ENCODE data around the gene CAST.

Gene CAST, protein sequence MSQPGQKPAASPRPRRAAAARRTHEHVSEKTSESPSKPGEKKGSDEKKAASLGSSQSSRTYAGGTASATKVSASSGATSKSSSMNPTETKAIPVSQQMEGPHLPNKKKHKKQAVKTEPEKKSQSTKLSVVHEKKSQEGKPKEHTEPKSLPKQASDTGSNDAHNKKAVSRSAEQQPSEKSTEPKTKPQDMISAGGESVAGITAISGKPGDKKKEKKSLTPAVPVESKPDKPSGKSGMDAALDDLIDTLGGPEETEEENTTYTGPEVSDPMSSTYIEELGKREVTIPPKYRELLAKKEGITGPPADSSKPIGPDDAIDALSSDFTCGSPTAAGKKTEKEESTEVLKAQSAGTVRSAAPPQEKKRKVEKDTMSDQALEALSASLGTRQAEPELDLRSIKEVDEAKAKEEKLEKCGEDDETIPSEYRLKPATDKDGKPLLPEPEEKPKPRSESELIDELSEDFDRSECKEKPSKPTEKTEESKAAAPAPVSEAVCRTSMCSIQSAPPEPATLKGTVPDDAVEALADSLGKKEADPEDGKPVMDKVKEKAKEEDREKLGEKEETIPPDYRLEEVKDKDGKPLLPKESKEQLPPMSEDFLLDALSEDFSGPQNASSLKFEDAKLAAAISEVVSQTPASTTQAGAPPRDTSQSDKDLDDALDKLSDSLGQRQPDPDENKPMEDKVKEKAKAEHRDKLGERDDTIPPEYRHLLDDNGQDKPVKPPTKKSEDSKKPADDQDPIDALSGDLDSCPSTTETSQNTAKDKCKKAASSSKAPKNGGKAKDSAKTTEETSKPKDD

DNA sequence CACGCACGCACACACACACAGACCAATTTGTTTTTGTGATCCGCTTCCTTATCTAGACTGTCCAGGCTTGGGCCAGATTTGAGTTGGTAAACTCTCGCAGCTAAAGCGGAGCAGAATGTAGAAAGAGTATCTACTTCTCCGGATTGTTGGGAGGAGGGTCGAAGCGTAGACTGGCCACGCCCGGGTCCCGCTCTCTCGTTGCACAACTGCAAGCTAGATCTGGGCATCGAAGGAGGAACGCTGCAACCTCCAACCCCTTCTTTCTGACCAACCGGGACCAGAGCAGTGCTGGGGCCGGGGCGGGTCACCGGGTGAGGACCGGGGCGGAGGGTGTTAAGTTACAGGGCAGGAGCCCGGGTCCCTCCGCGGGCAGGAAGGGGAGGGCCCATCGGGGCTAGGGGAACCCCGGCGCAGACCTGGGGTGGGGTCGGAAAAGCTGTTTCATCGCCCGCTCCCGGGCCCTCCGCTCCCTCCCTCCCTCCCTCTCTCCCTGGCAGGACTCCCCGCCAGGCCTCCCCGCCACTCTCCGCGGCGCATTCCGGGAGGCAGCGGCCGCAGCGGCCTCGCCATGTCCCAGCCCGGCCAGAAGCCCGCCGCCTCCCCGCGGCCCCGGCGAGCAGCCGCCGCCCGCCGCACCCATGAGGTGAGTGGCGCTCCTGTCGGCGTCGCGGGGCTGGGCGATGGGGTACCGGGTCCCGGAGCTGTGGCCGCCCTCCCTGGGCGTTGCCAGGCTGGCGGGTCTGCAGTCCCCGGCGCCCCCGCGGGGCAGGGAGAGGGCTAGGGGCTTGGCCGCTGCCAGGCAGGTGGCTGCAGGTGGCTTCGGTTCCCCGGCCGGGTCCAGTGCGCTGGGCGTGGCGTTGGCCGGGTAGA is at the start of gene CAST:
CAST (plus strand) TSS at position 522 of the 870 bp plus-strand sequence; CDS start at position 569, 47 bp downstream.
- H3K27me3 ChIP-seq (ENCODE audit: insufficient read depth, low read length), result no peaks in the 10 kb centered on the region
- peak within 1 kb of the TSS; percentile 96 for H2AFZ ChIP-seq (ENCODE audit: low read length)
- no peaks in the 10 kb centered on the region for H3K36me3 ChIP-seq (ENCODE audit: insufficient read depth, low read length)
- peak within 1 kb of the TSS; percentile 76 for H3K4me3 ChIP-seq (ENCODE audit: low read depth, low read length, poor library complexity, severe bottlenecking)
- H3K4me2 ChIP-seq (ENCODE audit: low read length), result peak within 1 kb of the TSS; percentile 97
- H3K27ac ChIP-seq (ENCODE audit: low read depth, low read length, poor library complexity, severe bottlenecking), result peak within 1 kb of the TSS; percentile 92
- H3K9ac ChIP-seq (ENCODE audit: low read length), result peak within 1 kb of the TSS; percentile 92
- TF ChIP-seq EZH2 (IDR thresholded peaks at IDR 0.05; ENCODE audit: borderline replicate concordance, low read length), result no peak
- TF ChIP-seq, protein P1, sequence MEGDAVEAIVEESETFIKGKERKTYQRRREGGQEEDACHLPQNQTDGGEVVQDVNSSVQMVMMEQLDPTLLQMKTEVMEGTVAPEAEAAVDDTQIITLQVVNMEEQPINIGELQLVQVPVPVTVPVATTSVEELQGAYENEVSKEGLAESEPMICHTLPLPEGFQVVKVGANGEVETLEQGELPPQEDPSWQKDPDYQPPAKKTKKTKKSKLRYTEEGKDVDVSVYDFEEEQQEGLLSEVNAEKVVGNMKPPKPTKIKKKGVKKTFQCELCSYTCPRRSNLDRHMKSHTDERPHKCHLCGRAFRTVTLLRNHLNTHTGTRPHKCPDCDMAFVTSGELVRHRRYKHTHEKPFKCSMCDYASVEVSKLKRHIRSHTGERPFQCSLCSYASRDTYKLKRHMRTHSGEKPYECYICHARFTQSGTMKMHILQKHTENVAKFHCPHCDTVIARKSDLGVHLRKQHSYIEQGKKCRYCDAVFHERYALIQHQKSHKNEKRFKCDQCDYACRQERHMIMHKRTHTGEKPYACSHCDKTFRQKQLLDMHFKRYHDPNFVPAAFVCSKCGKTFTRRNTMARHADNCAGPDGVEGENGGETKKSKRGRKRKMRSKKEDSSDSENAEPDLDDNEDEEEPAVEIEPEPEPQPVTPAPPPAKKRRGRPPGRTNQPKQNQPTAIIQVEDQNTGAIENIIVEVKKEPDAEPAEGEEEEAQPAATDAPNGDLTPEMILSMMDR (IDR thresholded peaks at IDR 0.05; ENCODE audit: low read length), result no peak
- H4K20me1 ChIP-seq (ENCODE audit: insufficient read depth, low read length), result no peaks in the 10 kb centered on the region
- peaks cover 4% of the 10 kb centered on the region; the same call in 1 of the 2 replicates for H3F3A ChIP-seq (ENCODE audit: insufficient read depth, low read length)
- H3K79me2 ChIP-seq (ENCODE audit: insufficient read depth, low read length), result peaks cover 6% of the 10 kb centered on the region
- no peaks in the 10 kb centered on the region for H3K9me3 ChIP-seq (ENCODE audit: low read length)
- peaks cover 28% of the 10 kb centered on the region for H3K4me1 ChIP-seq (ENCODE audit: insufficient read depth, low read length, severe bottlenecking)
- H3K9me2 ChIP-seq (ENCODE audit: low read depth, low read length), result no peaks in the 10 kb centered on the region

DNA sequence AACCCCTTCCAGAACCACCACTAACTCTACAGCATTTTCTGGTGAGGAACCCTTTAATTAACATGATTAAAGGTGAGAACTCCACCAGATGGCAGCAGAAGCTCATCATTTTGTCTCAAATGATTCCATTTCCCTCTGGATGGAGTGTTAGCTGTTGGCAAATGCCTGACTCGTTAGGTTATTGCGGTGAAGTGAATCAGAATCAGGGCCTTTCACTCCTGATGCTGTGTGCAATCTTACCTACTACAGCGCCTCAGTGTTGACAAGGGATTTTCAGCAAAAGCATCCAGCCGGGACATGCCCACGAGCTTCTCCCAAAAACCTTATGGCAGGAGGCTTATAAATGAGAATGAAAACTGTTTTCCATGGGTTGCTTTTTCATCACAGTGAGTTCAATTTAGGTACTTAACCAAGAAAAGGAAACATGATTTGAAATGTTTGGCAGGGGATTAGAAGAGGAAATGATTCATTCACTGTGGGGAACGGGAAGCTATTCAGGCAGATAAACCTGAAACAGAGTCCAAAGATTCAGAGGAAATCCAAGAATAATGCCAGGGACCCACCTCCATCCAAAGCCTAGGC is 48.0 kb upstream of the CAST start:
- Histone ChIP-seq H3K79me2 (ENCODE audit: insufficient read depth, low read length) (no peaks in the 10 kb centered on the region), H3K9ac (ENCODE audit: low read length) (no peak overlapping the region), H3K9me3 (ENCODE audit: low read length) (no peaks in the 10 kb centered on the region), H3K36me3 (ENCODE audit: insufficient read depth, low read length) (no peaks in the 10 kb centered on the region), H2AFZ (ENCODE audit: low read length) (no peak overlapping the region), H3K4me3 (ENCODE audit: low read depth, low read length, poor library complexity, severe bottlenecking) (no peak overlapping the region), H3K4me1 (ENCODE audit: insufficient read depth, low read length, severe bottlenecking) (no peaks in the 10 kb centered on the region), H3K9me2 (ENCODE audit: low read depth, low read length) (no peaks in the 10 kb centered on the region), H3K27me3 (ENCODE audit: insufficient read depth, low read length) (peaks cover 7% of the 10 kb centered on the region; the same call in 1 of the 2 replicates), H3K27ac (ENCODE audit: low read depth, low read length, poor library complexity, severe bottlenecking) (no peak overlapping the region), H3F3A (ENCODE audit: insufficient read depth, low read length) (no peaks in the 10 kb centered on the region), H4K20me1 (ENCODE audit: insufficient read depth, low read length) (no peaks in the 10 kb centered on the region), H3K4me2 (ENCODE audit: low read length) (no peak overlapping the region)
- no peak for TF ChIP-seq EZH2 (IDR thresholded peaks at IDR 0.05; ENCODE audit: borderline replicate concordance, low read length)
- TF ChIP-seq, protein P1 (IDR thresholded peaks at IDR 0.05; ENCODE audit: low read length), result peak; percentile 75

DNA sequence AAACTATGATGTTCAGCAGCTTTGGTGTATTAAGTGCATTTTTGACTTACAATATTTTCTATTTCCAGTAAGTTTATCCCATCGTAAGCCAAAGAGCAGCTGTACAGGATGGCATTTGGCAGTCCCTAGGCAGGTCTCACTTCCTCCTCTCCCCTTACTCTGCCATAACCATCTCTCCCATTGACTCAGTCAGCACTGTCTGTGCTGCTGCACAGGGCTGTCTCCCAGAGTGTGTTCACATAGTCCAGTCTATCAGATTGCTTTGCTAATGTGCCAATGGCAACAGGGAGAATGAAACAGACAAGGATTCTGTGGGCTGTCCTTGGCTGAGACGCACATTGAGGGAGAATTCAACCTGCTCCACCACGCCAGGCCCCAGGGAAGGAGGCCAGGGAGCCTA is 47.0 kb upstream of the CAST start:
- Histone ChIP-seq H3K27ac (ENCODE audit: low read depth, low read length, poor library complexity, severe bottlenecking) (no peak overlapping the region), H4K20me1 (ENCODE audit: insufficient read depth, low read length) (no peaks in the 10 kb centered on the region), H3K9me3 (ENCODE audit: low read length) (no peaks in the 10 kb centered on the region), H3K79me2 (ENCODE audit: insufficient read depth, low read length) (no peaks in the 10 kb centered on the region), H3F3A (ENCODE audit: insufficient read depth, low read length) (no peaks in the 10 kb centered on the region), H3K36me3 (ENCODE audit: insufficient read depth, low read length) (no peaks in the 10 kb centered on the region), H2AFZ (ENCODE audit: low read length) (no peak overlapping the region), H3K4me2 (ENCODE audit: low read length) (no peak overlapping the region), H3K27me3 (ENCODE audit: insufficient read depth, low read length) (peaks cover 2% of the 10 kb centered on the region; the same call in 1 of the 2 replicates), H3K4me3 (ENCODE audit: low read depth, low read length, poor library complexity, severe bottlenecking) (no peak overlapping the region), H3K9ac (ENCODE audit: low read length) (no peak overlapping the region), H3K4me1 (ENCODE audit: insufficient read depth, low read length, severe bottlenecking) (no peaks in the 10 kb centered on the region), H3K9me2 (ENCODE audit: low read depth, low read length) (no peaks in the 10 kb centered on the region)
- TF ChIP-seq, protein P1 (IDR thresholded peaks at IDR 0.05; ENCODE audit: low read length), result no peak
- no peak for TF ChIP-seq EZH2 (IDR thresholded peaks at IDR 0.05; ENCODE audit: borderline replicate concordance, low read length)

Measured in OCI-LY1 (cell line).